GM11168 (cell line): ENCODE results near the gene KIDINS220.

Source experiments
- in situ Hi-C: fragments of 300-500 bp; cut with MboI; formaldehyde crosslinking; loops from one replicate; pipeline ENCODE4 v1.12.0; 2022; ENCODE audit warnings: low sequenced_read_pairs; ENCODE audit not compliant: unreplicated experiment

KIDINS220 gene

GRCh38 chr2:8817221-8817620 is 20.2 kb downstream of the KIDINS220 start:
- in situ Hi-C loops: no loop called here

DNA sequence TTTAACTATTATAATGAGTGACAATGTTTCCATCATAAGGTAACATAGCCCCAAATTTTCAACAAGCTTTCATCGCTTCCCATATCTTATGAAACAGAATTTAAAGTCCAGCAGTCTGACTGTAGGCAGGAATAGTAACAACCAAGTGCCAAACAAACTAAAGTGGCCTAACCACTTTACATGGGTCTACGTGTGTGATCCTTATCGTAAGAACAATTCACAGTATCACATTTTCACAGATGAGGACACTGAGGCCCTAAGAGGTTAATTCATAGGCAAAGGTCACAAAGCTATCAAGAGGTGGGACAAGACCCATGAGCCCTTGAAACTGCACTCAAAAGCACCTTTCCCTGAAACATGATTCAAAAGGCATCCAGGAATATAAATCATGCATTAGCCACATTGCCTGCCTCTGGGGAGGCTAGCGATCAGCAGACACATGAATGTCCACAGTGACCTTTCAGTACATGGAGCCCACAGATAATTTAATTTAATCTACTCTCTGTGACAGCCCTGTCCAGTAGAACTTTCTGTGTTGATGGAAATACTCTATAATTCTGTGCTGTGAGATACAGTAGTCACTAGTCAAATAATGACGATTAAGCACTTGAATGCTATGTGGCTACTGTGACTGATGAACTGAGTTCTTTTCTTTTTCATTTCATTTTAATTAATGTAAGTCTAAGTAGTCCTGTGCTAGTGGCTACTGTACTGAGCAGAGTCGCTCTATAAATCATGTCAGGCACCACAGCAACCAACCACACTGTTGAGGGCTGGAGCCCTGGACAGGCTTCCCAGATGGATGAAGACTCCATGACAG is 30.3 kb downstream of the KIDINS220 start:
- in situ Hi-C loops: no loop called here

DNA sequence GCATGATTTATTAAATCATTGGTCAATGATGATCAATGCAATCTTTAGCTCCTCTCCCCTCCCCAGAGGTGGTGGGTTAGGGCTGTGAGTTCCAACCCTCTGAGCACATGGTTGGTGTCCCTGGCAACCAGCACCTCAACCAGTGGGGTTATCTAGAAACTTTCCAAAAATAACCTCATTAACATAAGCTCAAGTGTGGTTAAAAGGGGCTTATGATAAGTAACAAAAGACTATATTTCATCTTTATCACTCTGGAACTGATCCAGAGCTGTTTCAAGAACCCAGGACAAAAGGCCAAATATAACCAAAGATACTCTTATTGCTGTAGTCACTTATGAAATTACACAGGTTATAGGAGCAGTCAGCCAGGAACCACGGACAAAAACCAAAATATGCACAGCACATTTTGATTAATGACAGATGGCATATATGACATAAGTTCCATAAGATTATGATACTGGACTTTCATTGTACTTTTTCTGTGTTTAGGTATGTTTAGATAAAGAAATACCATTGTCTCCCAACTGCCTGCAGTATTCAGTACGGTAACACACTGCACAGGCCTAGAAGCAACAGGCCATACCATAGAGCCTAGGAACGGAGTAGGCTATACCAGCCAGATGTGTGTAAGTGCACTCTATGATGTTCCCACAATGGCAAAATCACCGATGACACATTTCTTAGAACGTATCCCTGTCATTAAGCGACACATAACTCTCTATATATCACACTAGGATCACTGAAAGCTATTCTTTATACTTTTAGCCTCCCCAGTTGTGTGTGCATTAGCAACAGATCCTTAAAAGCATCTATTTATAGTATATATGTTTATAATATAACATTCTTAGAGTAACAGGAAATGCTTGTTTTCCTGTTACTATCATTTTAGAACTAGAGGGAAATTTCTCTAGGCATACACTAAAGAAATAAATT is 31.9 kb downstream of the KIDINS220 start:
- in situ Hi-C loops: no loop called here

DNA sequence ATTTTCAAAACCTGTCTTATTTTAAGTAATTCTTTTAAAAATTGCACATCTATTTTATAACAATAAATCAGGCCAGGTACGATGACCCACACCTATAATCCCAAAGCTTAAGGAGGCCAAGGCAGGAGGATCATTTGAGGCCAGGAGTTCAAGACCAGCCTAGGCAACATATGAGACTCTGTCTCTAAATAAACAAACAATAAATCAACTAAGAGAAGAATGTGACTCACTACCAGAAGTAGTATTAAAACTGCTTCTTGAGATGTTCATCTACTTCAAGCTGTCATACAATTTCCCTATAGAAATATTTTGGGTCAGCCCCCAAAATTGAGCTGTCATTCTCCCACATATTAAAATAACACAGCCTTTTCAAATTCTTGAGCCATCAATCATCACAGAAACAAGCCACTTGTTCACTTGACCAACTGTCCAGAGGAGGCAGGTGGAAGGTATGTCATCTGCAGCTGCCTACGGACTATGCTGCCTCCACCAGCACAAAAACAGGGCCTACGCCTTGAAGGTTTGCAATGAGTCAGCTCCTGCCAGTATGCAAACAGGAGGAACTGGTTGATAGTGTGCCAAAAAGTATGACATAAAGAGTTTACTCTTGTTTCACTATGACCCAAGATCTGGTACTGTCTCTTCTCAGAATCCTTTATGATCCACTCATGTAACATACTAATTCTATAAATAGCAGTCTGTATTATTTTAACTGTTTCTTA is 33.6 kb downstream of the KIDINS220 start:
- in situ Hi-C loops: no loop called here

- in situ Hi-C loops: no loop called here
Measured at GRCh38 chr2:8802741-8803140, 34.7 kb downstream of the KIDINS220 start.

GRCh38 chr2:8800821-8801220 is 36.6 kb downstream of the KIDINS220 start:
- in situ Hi-C loops: no loop called here

DNA sequence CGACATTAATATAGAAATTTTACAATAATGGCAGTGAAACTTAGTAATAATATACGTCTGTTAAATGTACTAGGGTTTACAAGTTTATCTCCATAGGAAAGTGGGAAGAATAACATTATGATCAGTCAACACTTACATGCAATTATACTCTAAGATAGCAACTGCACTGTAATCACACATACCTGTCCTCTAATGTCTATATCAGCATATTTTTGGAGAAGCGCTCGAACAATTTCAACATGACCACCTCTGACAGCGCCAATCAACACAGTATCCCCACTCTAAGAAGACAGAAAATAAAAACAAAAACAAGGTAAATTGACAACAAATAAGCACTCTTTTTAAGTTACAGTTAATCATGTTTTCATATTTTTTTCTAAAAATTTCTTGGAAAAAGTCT is 37.2 kb downstream of the KIDINS220 start:
- in situ Hi-C loops: no loop called here

DNA sequence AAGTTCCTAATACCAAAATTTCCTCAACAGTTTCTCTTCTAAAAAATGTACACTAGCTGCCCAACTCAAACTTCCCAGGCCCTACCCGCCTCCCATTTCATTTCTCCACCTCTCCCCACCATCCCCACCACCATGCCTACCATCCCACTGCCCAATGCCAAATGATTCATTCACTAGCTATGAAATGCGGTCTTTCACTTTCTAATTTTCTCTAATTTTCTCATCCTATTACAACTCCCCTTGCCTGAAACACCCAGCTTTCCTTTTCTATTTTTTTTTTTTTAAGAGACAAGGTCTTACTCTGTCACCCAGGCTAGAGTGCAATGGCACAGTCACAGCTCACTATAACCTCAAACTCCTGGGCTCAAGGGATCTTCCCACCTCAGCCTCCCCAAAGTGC is 38.4 kb downstream of the KIDINS220 start:
- in situ Hi-C loops: no loop called here

GRCh38 chr2:8798393-8798792 is 39.0 kb downstream of the KIDINS220 start:
- in situ Hi-C loops: no loop called here

- in situ Hi-C loops: no loop called here
Measured at GRCh38 chr2:8797682-8798081, 39.7 kb downstream of the KIDINS220 start.

GRCh38 chr2:8796878-8797550 is 40.4 kb downstream of the KIDINS220 start:
- in situ Hi-C loops: no loop called here

DNA sequence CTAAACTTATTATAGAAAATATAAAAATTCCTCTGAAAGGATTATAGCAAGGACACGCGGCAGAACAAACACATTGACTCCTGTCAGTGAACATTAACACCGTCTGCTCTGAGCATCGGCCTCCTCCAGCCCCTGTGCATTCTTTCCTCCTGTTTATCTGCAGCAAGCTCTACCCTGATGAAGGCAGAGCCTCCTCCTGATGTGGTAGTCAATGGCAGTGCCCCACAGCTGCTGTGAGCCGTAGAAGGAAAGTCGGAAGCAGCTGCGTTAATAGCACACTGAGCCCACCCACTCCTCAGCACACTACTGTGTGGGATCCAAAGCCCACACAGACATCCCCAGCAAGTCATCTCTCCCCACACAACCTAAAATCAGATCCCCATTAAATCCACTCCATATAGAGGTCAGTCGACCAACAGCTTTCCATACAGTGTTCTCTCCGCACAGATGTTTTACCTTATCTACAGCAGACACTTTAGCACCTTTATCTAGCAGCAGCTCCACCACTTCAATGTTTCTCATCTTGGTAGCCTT is 41.0 kb downstream of the KIDINS220 start:
- in situ Hi-C loops: no loop called here

- in situ Hi-C loops: no loop called here
Measured at GRCh38 chr2:8794923-8795825, 42.2 kb downstream of the KIDINS220 start.

- in situ Hi-C loops: no loop called here
Measured at GRCh38 chr2:8790739-8791162, 46.7 kb downstream of the KIDINS220 start.

DNA sequence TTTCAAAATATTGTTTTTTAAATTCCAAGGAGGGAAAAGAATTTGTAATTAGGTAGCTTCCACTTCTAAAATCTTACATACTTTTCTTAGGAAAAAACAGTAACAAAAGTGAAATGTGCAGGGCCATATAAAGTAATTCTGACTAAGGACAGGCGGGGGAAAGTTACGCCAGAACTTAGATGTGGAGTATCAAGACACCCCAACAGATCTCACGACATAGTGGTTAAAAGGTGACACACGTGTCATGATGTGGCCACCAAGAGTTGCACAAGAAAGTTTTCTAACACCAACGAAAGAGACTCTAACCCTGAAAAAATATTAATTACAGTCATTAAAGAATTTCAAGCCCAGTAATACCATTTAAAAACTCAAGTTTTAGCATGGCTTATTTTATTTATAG is 51.0 kb downstream of the KIDINS220 start:
- in situ Hi-C loops: no loop called here

DNA sequence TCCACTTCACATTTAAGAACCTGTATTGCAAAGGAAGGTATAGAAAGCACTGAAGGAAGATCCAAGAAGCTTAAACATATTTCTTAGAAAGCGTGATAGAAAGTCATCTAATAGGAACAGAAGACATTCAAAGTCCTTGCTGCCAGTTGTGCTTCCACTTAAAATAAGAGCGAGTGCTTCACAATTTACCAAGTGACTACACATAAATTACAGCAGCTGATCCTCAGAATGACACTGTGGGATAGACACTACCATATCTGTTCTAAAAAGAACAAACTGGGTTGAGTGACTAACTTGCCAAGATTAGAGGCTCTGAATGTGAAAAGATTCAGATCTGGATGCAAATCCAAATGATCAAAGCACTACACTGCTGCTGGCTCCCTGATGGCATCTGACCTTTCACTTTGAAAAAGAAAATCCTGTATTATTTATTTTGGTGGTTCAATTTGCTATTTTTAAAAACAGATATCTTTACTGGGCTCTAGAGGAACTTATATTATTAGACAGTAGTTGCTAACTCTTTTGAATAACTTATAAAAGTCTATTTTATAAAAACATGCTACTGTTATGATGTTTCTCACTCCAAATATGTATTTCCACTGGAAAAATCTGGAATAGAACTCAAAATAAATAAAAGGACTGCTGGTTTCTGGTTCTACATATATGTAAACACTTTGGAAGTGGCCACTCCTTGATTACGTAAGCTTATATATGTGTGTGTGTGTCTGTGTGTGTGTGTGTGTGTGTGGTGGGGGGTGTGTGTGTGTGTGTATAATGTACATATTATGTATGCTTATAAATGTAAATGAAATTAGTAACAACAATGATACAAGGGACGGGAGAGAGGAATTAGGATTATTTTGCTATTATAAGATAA is 57.4 kb downstream of the KIDINS220 start:
- in situ Hi-C loops: no loop called here

GRCh38 chr2:8774371-8774770 is 63.0 kb downstream of the KIDINS220 start:
- in situ Hi-C loops: no loop called here

- in situ Hi-C loops: no loop called here
Measured at GRCh38 chr2:8767324-8767723, 70.1 kb downstream of the KIDINS220 start.
